Kidney epithelial cell (primary cell): ENCODE data around the gene ASGR1. TPM values are rescaled to one million over a fixed set of nuclear protein-coding genes. Genes with fewer than 3 reads are reported as not detected.

ENCODE experiments used
- DNase-seq: peaks from one replicate; pipeline ENCODE4 v3.0.0-alpha.2; 2010; ENCODE audit warnings: low read depth
- H3K27me3 ChIP-seq: 2 replicates; pipeline ENCODE4 v1.6.0; 2011; ENCODE audit warnings: low read length; ENCODE audit not compliant: control insufficient read depth, insufficient read depth
- H3K36me3 ChIP-seq: 2 replicates; pipeline ENCODE4 v1.5.1; 2011; ENCODE audit warnings: low read length; ENCODE audit not compliant: control insufficient read depth, insufficient read depth
- H3K4me3 ChIP-seq: 2 replicates; pipeline ENCODE4 v1.5.1; 2011; ENCODE audit warnings: low read depth, mild to moderate bottlenecking, control low read depth, low read length
- total RNA-seq: library from RNA; depleted of rRNA; stranded (reverse); fragments of >200 nt; gene quantifications from 2 replicates; pipeline ENCODE4 v1.2.3, GENCODE V29; 2015
- TF ChIP-seq, protein P1 (sequence below): IDR thresholded peaks from 2 replicates; pipeline ENCODE4 v1.5.1; 2011; ENCODE audit warnings: mild to moderate bottlenecking, moderate library complexity, low read length, control low read depth, inconsistent platforms; ENCODE audit not compliant: insufficient read depth, poor library complexity, severe bottlenecking

The ASGR1 gene
- total RNA-seq, 1 donor from 2014 or later: 6.9 TPM

DNA sequence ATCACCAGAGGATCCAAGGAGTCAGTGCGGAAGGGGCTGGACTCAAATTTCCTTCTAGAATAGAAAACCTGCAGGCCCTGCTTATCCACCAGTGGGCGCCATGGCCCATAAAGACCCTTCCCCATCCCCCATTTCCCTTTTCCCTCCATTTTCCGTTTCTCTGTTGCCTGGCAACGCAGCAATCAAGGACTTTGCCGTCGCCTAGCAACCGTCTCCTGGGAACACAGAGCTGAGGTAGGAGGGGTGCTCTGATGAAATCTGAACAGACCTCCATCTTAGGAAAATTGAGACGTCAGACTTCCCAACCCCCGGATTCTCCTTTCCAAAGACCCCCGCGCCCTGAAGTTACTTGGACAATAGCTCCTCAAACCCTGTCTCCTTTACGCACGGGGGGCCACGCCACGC is 34.7 kb upstream of the ASGR1 start:
- DNase-seq: no peak

DNA sequence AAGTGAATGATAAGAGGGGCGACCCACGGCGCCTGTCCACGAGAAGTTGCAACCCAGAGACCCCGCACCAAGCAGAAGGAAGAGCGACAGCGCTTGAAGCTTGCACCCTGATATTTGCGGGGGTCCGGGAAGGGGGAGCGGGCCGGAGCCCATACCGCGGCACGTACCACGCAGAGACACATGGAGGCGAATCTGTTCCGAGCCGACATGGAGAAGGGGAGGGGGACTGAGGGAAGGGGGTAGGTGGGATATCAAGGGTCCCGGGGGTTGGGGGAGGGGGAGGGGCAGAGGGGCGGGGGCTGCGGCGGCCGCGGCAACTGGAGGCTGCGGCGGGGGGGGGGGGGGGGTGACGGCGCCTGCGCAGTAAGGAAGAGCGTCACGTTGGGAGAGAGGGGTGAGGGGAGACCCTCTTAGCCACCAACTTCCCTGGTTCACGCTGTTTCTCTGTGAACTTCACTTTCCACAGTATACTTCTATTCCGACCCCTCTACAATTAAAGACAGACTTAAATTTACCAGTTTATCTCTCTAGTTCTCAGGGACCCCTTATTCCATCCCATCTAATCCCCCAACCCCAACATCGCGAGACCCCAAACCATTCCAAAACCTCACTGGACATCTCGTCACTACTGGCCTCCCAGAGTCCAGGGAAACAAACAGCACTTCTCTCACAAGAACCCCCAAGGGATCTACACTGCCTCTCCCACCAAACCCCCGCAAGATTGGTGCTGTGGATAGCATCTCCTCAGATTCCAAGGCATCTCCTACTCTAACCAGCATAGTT is 32.5 kb upstream of the ASGR1 start:
- no peak for DNase-seq
- Histone ChIP-seq H3K27me3 (no peaks in the 10 kb centered on the region), H3K4me3 (peak overlapping the region; percentile 12), H3K36me3 (no peaks in the 10 kb centered on the region)
- TF ChIP-seq, protein P1, sequence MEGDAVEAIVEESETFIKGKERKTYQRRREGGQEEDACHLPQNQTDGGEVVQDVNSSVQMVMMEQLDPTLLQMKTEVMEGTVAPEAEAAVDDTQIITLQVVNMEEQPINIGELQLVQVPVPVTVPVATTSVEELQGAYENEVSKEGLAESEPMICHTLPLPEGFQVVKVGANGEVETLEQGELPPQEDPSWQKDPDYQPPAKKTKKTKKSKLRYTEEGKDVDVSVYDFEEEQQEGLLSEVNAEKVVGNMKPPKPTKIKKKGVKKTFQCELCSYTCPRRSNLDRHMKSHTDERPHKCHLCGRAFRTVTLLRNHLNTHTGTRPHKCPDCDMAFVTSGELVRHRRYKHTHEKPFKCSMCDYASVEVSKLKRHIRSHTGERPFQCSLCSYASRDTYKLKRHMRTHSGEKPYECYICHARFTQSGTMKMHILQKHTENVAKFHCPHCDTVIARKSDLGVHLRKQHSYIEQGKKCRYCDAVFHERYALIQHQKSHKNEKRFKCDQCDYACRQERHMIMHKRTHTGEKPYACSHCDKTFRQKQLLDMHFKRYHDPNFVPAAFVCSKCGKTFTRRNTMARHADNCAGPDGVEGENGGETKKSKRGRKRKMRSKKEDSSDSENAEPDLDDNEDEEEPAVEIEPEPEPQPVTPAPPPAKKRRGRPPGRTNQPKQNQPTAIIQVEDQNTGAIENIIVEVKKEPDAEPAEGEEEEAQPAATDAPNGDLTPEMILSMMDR: no peak

More for the DNA sequence above, 34.7 kb upstream of the ASGR1 start:
- peak overlapping the region; percentile 25 for H3K4me3 ChIP-seq
- no peaks in the 10 kb centered on the region for H3K36me3 ChIP-seq
- TF ChIP-seq, protein P1: peak; percentile 55
- no peaks in the 10 kb centered on the region for H3K27me3 ChIP-seq

DNA sequence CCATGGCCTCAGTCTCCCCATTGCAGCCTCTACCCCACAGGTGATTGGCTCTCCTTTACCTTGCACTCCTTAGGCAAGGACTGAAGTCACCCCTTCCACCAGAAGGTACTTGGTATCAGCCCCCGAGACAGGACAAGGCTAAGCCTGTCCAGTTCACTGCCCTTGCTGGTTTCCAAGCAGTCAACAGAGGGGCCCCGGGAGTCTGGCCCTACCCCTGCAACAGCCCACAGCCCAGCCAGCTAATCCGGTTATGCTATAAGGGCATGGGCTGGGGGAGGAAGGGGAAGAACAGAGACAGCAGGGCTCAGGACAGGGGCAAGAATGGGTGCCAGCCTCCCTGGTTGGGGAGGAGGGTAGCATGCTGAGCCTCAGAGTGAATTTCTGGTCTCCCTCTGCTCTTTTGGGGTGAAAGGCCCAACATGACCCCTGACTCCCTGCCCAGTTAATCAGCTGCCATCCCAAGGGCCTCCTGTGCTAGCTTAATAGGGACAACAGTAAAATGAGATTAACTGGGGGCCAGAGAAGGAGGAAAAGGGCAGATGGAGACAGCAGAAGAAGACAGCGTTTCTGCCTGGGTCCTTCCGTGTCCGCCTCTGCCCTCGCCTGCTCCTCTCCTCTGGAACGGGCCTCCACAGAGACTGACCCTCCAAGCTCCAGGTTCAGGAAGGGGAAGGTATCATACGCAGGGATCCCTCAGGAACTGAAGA is 29.7 kb upstream of the ASGR1 start:
- no peak for DNase-seq
- TF ChIP-seq, protein P1: no peak
- Histone ChIP-seq H3K36me3 (peaks cover 2% of the 10 kb centered on the region), H3K4me3 (no peak overlapping the region), H3K27me3 (no peaks in the 10 kb centered on the region)

DNA sequence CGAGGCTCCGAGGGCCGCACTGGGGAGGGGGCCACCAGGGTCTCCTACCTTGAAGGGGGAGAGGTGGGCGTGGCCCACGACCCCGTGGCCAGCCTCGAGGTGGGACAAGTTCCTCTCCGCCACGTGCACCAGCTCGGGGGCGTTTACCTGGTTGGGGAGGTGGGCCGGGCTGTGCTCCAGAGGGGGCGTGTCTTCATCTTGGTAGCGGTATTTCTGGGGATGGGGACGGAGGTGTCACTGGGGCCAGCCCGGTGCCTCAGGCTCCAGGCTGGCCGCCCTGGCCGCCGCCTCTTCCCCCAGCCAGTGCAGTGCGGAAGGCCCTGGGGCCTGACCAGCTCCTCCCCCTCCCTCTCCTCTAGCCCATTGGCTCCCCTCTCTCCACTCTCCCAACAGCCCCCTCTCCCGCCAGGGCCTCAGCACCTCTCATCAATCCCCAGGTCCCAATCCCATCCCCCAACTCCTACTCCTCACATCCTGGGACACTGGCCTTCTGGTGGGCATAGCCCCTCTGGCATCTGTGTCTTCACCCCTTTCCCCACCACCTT is 28.9 kb upstream of the ASGR1 start:
- H3K27me3 ChIP-seq: no peaks in the 10 kb centered on the region
- no peak for DNase-seq
- H3K4me3 ChIP-seq: no peak overlapping the region
- TF ChIP-seq, protein P1: no peak
- peaks cover 2% of the 10 kb centered on the region for H3K36me3 ChIP-seq

DNA sequence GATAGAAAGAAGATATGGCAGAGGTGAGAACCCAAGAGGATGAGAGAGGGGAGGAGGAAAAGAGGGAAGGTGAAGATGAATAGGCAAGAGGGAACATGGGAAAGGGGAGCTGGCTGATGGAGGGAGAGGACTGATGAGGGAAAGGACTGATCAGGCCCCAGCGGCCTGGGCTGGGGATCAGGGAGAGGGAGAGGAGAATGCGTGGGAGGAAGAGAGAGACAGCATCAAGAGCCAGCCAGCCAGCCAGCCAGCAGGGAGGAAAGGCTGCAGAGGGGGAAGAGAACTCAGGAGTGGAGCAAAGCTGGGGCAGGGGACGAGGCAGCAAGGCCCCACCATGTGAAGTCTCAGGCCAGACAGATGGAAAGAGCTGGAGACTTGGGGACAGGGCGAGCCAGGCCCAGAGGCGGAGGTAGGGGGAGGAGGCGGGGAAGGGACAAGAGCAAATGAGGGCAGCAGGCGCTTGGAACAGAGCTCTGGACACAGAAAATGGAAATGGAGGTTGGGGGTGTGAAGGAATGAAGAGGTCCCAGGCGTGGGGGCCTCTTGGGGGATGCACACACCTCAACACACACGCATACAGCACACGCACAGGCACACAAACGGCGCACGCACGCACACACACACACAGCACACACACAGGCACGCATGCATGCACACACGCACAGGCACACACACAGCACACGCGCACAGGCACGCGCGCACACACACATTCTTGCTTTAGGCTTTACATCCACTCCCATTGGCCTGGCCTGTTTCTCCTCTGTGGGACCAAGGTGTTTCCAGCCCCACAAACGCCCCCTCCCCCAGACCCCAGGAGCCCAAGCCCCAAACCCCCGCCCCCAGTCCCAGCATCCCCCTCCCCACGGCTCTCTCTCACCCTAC is 28.2 kb upstream of the ASGR1 start:
- TF ChIP-seq, protein P1: no peak
- Histone ChIP-seq H3K36me3 (peaks cover 4% of the 10 kb centered on the region), H3K27me3 (no peaks in the 10 kb centered on the region), H3K4me3 (no peak overlapping the region)
- DNase-seq: no peak
